Activated CD8-positive, alpha-beta T cell treated with anti-CD3 and anti-CD28 coated beads, Interleukin-2, amount 10 ng/mL, durations not matched to agents 7 days and 5 days (primary cell): ENCODE results near the gene MDM2. TPM values are rescaled to one million over a fixed set of nuclear protein-coding genes. Genes with fewer than 3 reads are reported as not detected.
"Not testable (repeated sequence)": the region's sequence is repeated elsewhere in the genome, so short reads cannot be mapped to it uniquely, and the experiment has no call there.

Experiments
- ATAC-seq: fragments of 150-1000 bp; cut with Tn5 transposase; one replicate; pipeline ENCODE4 v1.10.0; 2021; ENCODE audit warnings: moderate library complexity
- CTCF ChIA-PET: fragments of 350-600 bp; sonication (Branson Sonifier 250); formaldehyde crosslinking; loops from one replicate; lab custom pipeline; 2021; ENCODE audit warnings: antibody characterized with exemption; lab: Charles Lee
- POLR2A ChIA-PET: fragments of 350-600 bp; sonication (Branson Sonifier 250); formaldehyde crosslinking; loops from one replicate; lab custom pipeline; 2021; ENCODE audit warnings: antibody characterized with exemption; lab: Charles Lee
- DNase-seq: peaks from one replicate; pipeline ENCODE4 v3.0.0-alpha.2; 2020
- H3K27ac Mint-ChIP-seq: one replicate; pipeline ENCODE4 v1.8.0; 2021; ENCODE audit warnings: mild to moderate bottlenecking, mixed read lengths
- H3K27me3 Mint-ChIP-seq: one replicate; pipeline ENCODE4 v1.8.0; 2021; ENCODE audit warnings: low read depth, mixed read lengths
- H3K36me3 Mint-ChIP-seq: one replicate; pipeline ENCODE4 v1.8.0; 2021; ENCODE audit warnings: low read depth, mixed read lengths
- H3K4me1 Mint-ChIP-seq: one replicate; pipeline ENCODE4 v1.8.0; 2021; ENCODE audit warnings: low read depth, mixed read lengths
- H3K4me3 Mint-ChIP-seq: one replicate; pipeline ENCODE4 v1.8.0; 2021; ENCODE audit warnings: mild to moderate bottlenecking, mixed read lengths
- H3K9me3 Mint-ChIP-seq: one replicate; pipeline ENCODE4 v1.8.0; 2022; ENCODE audit warnings: mixed read lengths; ENCODE audit not compliant: insufficient read depth
- total RNA-seq, 2 experiments: library from RNA; stranded (reverse); gene quantifications; one replicate each; pipeline ENCODE4 v1.2.3, GENCODE V29; 2021

Gene MDM2
- total RNA-seq, 2 experiments from 2014 or later = 213 to 234 TPM

- ChIA-PET CTCF (interaction anchor here (3.4 kb wide), 1 partner anchor 14 kb away, joined by 76 read pairs; no protein-coding TSS in a partner anchor), POLR2A (no interaction called here)
- no peak overlapping the region for H3K27ac Mint-ChIP-seq
- no peaks in the 10 kb centered on the region for H3K27me3 Mint-ChIP-seq
- peaks cover 55% of the 10 kb centered on the region for H3K36me3 Mint-ChIP-seq
- ATAC-seq (no peak), DNase-seq (no peak)
- H3K4me1 Mint-ChIP-seq = peaks cover 9% of the 10 kb centered on the region
- no peak overlapping the region for H3K4me3 Mint-ChIP-seq
- no peaks in the 10 kb centered on the region for H3K9me3 Mint-ChIP-seq
These were observed 24.5 kb downstream of the MDM2 start for GRCh38 chr12:68832504-68832867.

DNA sequence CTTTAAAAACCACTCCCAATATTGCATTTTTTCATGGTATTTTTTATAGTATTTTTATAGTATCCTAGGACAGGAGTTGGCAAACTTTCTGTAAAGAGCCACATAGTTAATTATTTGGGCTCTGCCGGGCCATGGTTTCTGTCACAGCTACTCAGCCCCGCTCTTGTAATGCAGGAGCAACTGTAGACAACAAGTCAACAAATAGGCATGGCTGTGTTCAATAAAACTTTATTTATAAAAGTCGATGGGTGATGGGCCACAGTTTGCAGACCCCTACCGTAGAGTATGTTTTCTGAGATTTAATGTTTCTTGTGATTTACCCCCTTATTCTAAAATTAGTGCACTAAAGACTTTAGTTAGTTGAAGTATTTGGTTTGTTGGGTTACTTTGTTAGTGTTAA, 25.5 kb downstream of the MDM2 start:
- POLR2A ChIA-PET = interaction anchor here (1.5 kb wide), 1 partner anchor 10 kb away, joined by 3 read pairs; no protein-coding TSS in a partner anchor
- DNase-seq (no peak), ATAC-seq (no peak)
- H3K27ac Mint-ChIP-seq = no peak overlapping the region
- peaks cover 12% of the 10 kb centered on the region for H3K4me1 Mint-ChIP-seq
- CTCF ChIA-PET = no interaction called here
- H3K9me3 Mint-ChIP-seq = no peaks in the 10 kb centered on the region
- no peaks in the 10 kb centered on the region for H3K27me3 Mint-ChIP-seq
- peaks cover 59% of the 10 kb centered on the region for H3K36me3 Mint-ChIP-seq
- no peak overlapping the region for H3K4me3 Mint-ChIP-seq

GRCh38 chr12:68835333-68835908, 27.4 kb downstream of the MDM2 start:
- DNase-seq = no peak
- Mint-ChIP-seq H3K4me3 (no peak overlapping the region), H3K36me3 (peaks cover 56% of the 10 kb centered on the region), H3K9me3 (no peaks in the 10 kb centered on the region), H3K27ac (no peak overlapping the region), H3K27me3 (no peaks in the 10 kb centered on the region), H3K4me1 (peaks cover 8% of the 10 kb centered on the region)
- no peak for ATAC-seq
- POLR2A ChIA-PET = interaction anchor here (0.8 kb wide), 1 partner anchor 27 kb away, joined by 3 read pairs; no protein-coding TSS in a partner anchor
- CTCF ChIA-PET = interaction anchor here (1.2 to 1.5 kb wide), 2 partner anchors 20 to 235 kb away, joined by 3 read pairs; no protein-coding TSS in a partner anchor

DNA sequence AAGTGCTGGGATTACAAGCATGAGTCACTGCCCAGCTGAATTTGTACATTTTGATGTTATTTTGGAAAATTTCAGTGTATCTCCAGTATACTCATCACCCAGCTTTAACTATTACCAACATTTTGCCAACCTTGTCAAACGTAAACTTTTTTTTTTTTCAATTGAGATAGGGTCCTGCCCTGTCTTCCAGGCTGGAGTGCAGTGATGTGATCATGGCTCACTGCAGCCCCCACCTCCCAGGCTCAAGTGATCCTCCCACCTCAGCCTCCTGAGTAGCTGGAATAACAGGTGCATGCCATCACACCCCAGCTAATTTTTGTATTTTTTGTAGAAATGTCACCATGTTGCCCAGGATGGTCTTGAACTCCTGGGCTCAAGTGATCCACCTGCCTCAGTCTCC, 29.2 kb downstream of the MDM2 start:
- CTCF ChIA-PET = interaction anchor here (0.6 to 2.0 kb wide), 4 partner anchors 13 to 317 kb away, joined by 3 to 5 read pairs (median 3); partner anchors contain the start of gene MDM2
- DNase-seq (no peak), ATAC-seq (no peak)
- POLR2A ChIA-PET = interaction anchor here (0.6 to 0.8 kb wide), 5 partner anchors 9 to 116 kb away, joined by 3 to 4 read pairs (median 3); partner anchors contain the start of gene MDM2
- H3K27me3 Mint-ChIP-seq = no peaks in the 10 kb centered on the region
- H3K4me3 Mint-ChIP-seq = no peak overlapping the region
- H3K27ac Mint-ChIP-seq = no peak overlapping the region
- no peaks in the 10 kb centered on the region for H3K9me3 Mint-ChIP-seq
- H3K36me3 Mint-ChIP-seq = peaks cover 56% of the 10 kb centered on the region
- H3K4me1 Mint-ChIP-seq = peaks cover 5% of the 10 kb centered on the region

DNA sequence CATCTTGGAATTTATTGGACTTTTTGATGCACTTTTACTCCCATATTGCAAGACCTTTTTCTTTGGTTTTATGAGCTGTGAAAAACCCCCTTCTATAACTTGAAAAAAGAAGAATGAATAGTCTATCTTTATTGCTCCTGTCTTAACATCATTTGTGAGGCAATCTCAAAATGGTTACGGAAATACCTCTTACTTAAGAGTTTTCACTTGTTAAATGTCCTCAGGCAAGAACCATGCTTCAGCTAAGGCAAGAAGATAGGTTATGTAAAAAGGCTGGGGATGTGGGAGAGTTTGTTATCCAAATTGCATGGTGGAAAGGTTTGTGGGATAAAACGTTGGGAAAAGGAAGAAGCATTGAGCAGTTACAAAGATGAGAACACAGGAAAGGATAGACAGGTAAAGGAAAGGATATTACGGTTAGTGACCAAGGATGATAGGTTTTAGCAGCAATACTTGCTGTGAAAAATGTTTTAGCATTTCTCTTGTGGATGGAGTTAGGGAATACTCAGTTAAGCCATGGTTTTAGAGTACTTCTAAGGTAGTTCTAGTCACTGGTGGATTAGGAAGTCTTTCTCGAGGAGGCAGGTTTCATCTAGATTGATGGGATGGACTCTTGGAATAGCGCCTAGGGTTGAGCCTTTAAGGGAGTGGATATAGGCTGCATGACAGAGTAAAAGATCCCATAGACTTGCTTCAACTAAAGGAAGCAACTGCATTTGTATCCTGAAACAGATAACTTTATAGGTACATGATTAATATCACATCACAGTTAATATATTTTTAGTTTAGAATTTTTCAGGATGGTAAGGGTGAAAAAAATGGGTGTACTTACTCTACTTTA, 30.3 kb downstream of the MDM2 start:
- POLR2A ChIA-PET = no interaction called here
- Mint-ChIP-seq H3K27ac (no peak overlapping the region), H3K27me3 (no peaks in the 10 kb centered on the region), H3K36me3 (peaks cover 60% of the 10 kb centered on the region), H3K4me1 (peaks cover 5% of the 10 kb centered on the region), H3K4me3 (no peak overlapping the region), H3K9me3 (no peaks in the 10 kb centered on the region)
- CTCF ChIA-PET = interaction anchor here (0.5 to 2.0 kb wide), 2 partner anchors 25 to 31 kb away, joined by 3 to 5 read pairs; partner anchors contain the start of gene MDM2
- ATAC-seq (no peak), DNase-seq (no peak)

GRCh38 chr12:68839183-68840147, 31.5 kb downstream of the MDM2 start:
- Mint-ChIP-seq H3K36me3 (peaks cover 64% of the 10 kb centered on the region), H3K4me1 (peaks cover 3% of the 10 kb centered on the region), H3K4me3 (no peak overlapping the region), H3K9me3 (no peaks in the 10 kb centered on the region), H3K27me3 (no peaks in the 10 kb centered on the region), H3K27ac (no peak overlapping the region)
- ATAC-seq (no peak), DNase-seq (no peak)
- CTCF ChIA-PET = interaction anchor here (1.3 kb wide), 1 partner anchor 9 kb away, joined by 6 read pairs; no protein-coding TSS in a partner anchor
- POLR2A ChIA-PET = interaction anchor here (0.6 to 1.8 kb wide), 4 partner anchors 11 to 129 kb away, joined by 3 to 5 read pairs (median 5); no protein-coding TSS in a partner anchor

DNA sequence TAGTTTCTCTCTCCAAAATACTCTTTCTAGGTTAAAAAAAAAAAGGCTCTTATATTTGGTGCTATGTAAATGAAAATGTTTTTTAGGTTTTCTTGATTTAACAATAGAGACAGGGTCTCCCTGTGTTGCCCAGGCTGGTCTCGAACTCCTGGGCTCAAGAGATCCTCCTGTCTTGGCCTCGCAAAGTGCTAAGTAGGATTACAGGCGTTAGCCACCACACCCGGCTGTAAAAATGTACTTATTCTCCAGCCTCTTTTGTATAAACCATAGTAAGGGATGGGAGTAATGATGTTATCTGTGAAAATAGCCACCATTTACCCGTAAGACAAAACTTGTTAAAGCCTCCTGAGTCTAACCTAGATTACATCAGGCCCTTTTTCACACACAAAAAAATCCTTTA, 33.2 kb downstream of the MDM2 start:
- CTCF ChIA-PET = interaction anchor here (2.8 kb wide), 1 partner anchor 11 kb away, joined by 14 read pairs; no protein-coding TSS in a partner anchor
- POLR2A ChIA-PET = not testable (repeated sequence)

GRCh38 chr12:68841717-68842116, 33.7 kb downstream of the MDM2 start:
- H3K4me3 Mint-ChIP-seq = no peak overlapping the region
- no peak for DNase-seq
- H3K27me3 Mint-ChIP-seq = no peaks in the 10 kb centered on the region
- ChIA-PET POLR2A (no interaction called here), CTCF (interaction anchor here (2.8 kb wide), 1 partner anchor 12 kb away, joined by 14 read pairs; no protein-coding TSS in a partner anchor)
- no peaks in the 10 kb centered on the region for H3K9me3 Mint-ChIP-seq
- peaks cover 3% of the 10 kb centered on the region for H3K4me1 Mint-ChIP-seq
- no peak for ATAC-seq
- peaks cover 55% of the 10 kb centered on the region for H3K36me3 Mint-ChIP-seq
- H3K27ac Mint-ChIP-seq = no peak overlapping the region

More for the DNA sequence above, 33.2 kb downstream of the MDM2 start:
- not testable (repeated sequence) for DNase-seq, H3K4me1 Mint-ChIP-seq, H3K9me3 Mint-ChIP-seq, ATAC-seq, H3K27ac Mint-ChIP-seq, H3K4me3 Mint-ChIP-seq, H3K27me3 Mint-ChIP-seq
- peaks cover 53% of the 10 kb centered on the region for H3K36me3 Mint-ChIP-seq

GRCh38 chr12:68842123-68842522, 34.1 kb downstream of the MDM2 start:
- Mint-ChIP-seq H3K4me1 (peaks cover 3% of the 10 kb centered on the region), H3K4me3 (no peak overlapping the region), H3K36me3 (peaks cover 54% of the 10 kb centered on the region), H3K27ac (no peak overlapping the region), H3K27me3 (no peaks in the 10 kb centered on the region), H3K9me3 (no peaks in the 10 kb centered on the region)
- CTCF ChIA-PET = interaction anchor here (2.8 kb wide), 1 partner anchor 12 kb away, joined by 14 read pairs; no protein-coding TSS in a partner anchor
- POLR2A ChIA-PET = no interaction called here
- ATAC-seq (no peak), DNase-seq (no peak)

GRCh38 chr12:68842784-68843567, 35.0 kb downstream of the MDM2 start:
- ChIA-PET CTCF (interaction anchor here (0.6 to 2.8 kb wide), 5 partner anchors 11 to 223 kb away, joined by 3 to 14 read pairs (median 3); no protein-coding TSS in a partner anchor), POLR2A (no interaction called here)
- no peak overlapping the region for H3K4me3 Mint-ChIP-seq
- H3K9me3 Mint-ChIP-seq = no peaks in the 10 kb centered on the region
- H3K36me3 Mint-ChIP-seq = peaks cover 49% of the 10 kb centered on the region
- H3K27me3 Mint-ChIP-seq = no peaks in the 10 kb centered on the region
- no peak overlapping the region for H3K27ac Mint-ChIP-seq
- H3K4me1 Mint-ChIP-seq = peaks cover 3% of the 10 kb centered on the region
- DNase-seq (no peak), ATAC-seq (no peak)
